SK-N-SH (cell line): ENCODE measurements around the gene SEL1L2. TPM values are rescaled to one million over a fixed set of nuclear protein-coding genes. Genes with fewer than 3 reads are reported as not detected.

Experiments
- CTCF ChIA-PET: fragments of 300-600, 350-600 bp; formaldehyde crosslinking; extraction: SDS; loops from one replicate; lab custom pipeline; 2021; lab: Yijun Ruan, JAX
- POLR2A ChIA-PET: fragments of 350-600 bp; sonication (Branson Sonifier 250); formaldehyde crosslinking; extraction: SDS; loops from one replicate; lab custom pipeline; 2020; ENCODE audit warnings: antibody characterized with exemption, inconsistent platforms; lab: Yijun Ruan, JAX
- DNase-seq: peaks from one replicate; pipeline ENCODE4 v3.0.0; 2012
- H2AFZ ChIP-seq: fragments of 200-600 bp; sonication (generic); 2 replicates; pipeline ENCODE4 v1.8.1; 2016; ENCODE audit warnings: antibody characterized with exemption, mild to moderate bottlenecking, low read depth
- H3F3A ChIP-seq: fragments of 200-600 bp; sonication (generic); replicated peaks from 2 replicates; pipeline ENCODE3; 2016; ENCODE audit warnings: antibody characterized with exemption, mild to moderate bottlenecking; ENCODE audit not compliant: insufficient read depth
- H3K27ac ChIP-seq, 2 experiments: fragments of 200-500 bp in 1 of 2; fragments of 200-600 bp in 1 of 2; sonication (Bioruptor generic) in 1 of 2; sonication (generic), shearing (Covaris generic) in 1 of 2; 2 replicates each; pipeline versions ENCODE4 v1.5.1 to v1.6.1; 2014 to 2016; ENCODE audit warnings: low read depth in 2 of 2, inconsistent platforms in 1 of 2, low read length in 1 of 2, mild to moderate bottlenecking in 1 of 2, mixed read lengths in 1 of 2
- H3K27me3 ChIP-seq: fragments of 200-600 bp; sonication (generic), shearing (Covaris generic); 2 replicates; pipeline ENCODE4 v1.6.1; 2016; ENCODE audit warnings: mixed run types; ENCODE audit not compliant: insufficient read depth
- H3K36me3 ChIP-seq, 2 experiments: fragments of 200-500 bp in 1 of 2; fragments of 200-600 bp in 1 of 2; sonication (Bioruptor generic) in 1 of 2; sonication (generic) in 1 of 2; replicated peaks in 1 of 2; 2 replicates each; pipeline versions ENCODE3 to v1.5.1; 2014 to 2016; ENCODE audit warnings: low read length in 1 of 2, mild to moderate bottlenecking in 1 of 2; ENCODE audit not compliant: insufficient read depth in 2 of 2, control insufficient read depth in 1 of 2
- H3K4me1 ChIP-seq, 2 experiments: fragments of 200-500 bp in 1 of 2; fragments of 200-600 bp in 1 of 2; sonication (Bioruptor generic) in 1 of 2; sonication (generic), shearing (Covaris generic) in 1 of 2; 2 replicates each; pipeline versions ENCODE4 v1.5.1 to v1.6.1; 2014 to 2016; ENCODE audit warnings: low read depth in 1 of 2, low read length in 1 of 2, mixed run types in 1 of 2; ENCODE audit not compliant: insufficient read depth in 2 of 2, control insufficient read depth in 1 of 2
- H3K4me2 ChIP-seq: fragments of 200-600 bp; sonication (generic), shearing (Covaris generic); 2 replicates; pipeline ENCODE4 v1.6.1; 2017; ENCODE audit warnings: mixed run types
- H3K4me3 ChIP-seq, 2 experiments: fragments of 200-500 bp in 1 of 2; fragments of 200-600 bp in 1 of 2; sonication (Bioruptor generic) in 1 of 2; sonication (generic), shearing (Covaris generic) in 1 of 2; 2 replicates each; pipeline versions ENCODE4 v1.5.1 to v1.8.1; 2014 to 2016; ENCODE audit warnings: low read depth in 2 of 2, inconsistent platforms in 1 of 2, low read length in 1 of 2, mild to moderate bottlenecking in 1 of 2, mixed read lengths in 1 of 2, moderate library complexity in 1 of 2
- H3K79me2 ChIP-seq: fragments of 200-600 bp; sonication (generic); 2 replicates; pipeline ENCODE4 v1.8.1; 2017; ENCODE audit warnings: mild to moderate bottlenecking; ENCODE audit not compliant: insufficient read depth
- H3K9ac ChIP-seq: fragments of 200-600 bp; sonication (generic); 2 replicates; pipeline ENCODE4 v1.6.1; 2017; ENCODE audit warnings: mixed run types
- H3K9me2 ChIP-seq: fragments of 200-600 bp; sonication (generic); 2 replicates; pipeline ENCODE4 v1.6.1; 2017; ENCODE audit warnings: mixed run types
- H3K9me3 ChIP-seq: fragments of 200-600 bp; sonication (generic); 2 replicates; pipeline ENCODE4 v1.6.1; 2017; ENCODE audit warnings: mixed run types, mild to moderate bottlenecking, moderate library complexity
- H4K20me1 ChIP-seq: fragments of 200-600 bp; sonication (generic); 2 replicates; pipeline ENCODE4 v1.6.1; 2017; ENCODE audit warnings: mild to moderate bottlenecking, mixed run types; ENCODE audit not compliant: insufficient read depth
- CHD2 ChIP-seq: fragments of 150-350 bp; IDR thresholded peaks from 2 replicates; pipeline ENCODE4 v1.6.1; 2018; ENCODE audit warnings: low read length; ENCODE audit not compliant: partially characterized antibody
- EZH2phosphoT487 ChIP-seq: fragments of 200-600 bp; sonication (generic); IDR thresholded peaks from 2 replicates; pipeline ENCODE4 v1.6.1; 2017; ENCODE audit warnings: low read depth, mixed run types, mild to moderate bottlenecking, antibody characterized with exemption, moderate library complexity, borderline replicate concordance
- FOSL2 ChIP-seq: IDR thresholded peaks from 2 replicates; pipeline ENCODE4 v1.4.0; 2012; ENCODE audit warnings: low read depth, mild to moderate bottlenecking, moderate library complexity, borderline replicate concordance
- FOXJ3 ChIP-seq: sonication (generic); formaldehyde crosslinking; IDR thresholded peaks from 2 replicates; pipeline ENCODE4 v1.5.1; 2020; ENCODE audit warnings: mild to moderate bottlenecking, missing genetic modification reagents
- FOXM1 ChIP-seq: IDR thresholded peaks from 2 replicates; pipeline ENCODE4 v1.4.0; 2012; ENCODE audit warnings: low read depth, mild to moderate bottlenecking
- MXI1 ChIP-seq: IDR thresholded peaks from 2 replicates; pipeline ENCODE4 v1.6.1; 2012; ENCODE audit warnings: mild to moderate bottlenecking, low read depth, low read length, improper control_type of control experiment
- NFIC ChIP-seq: IDR thresholded peaks from 2 replicates; pipeline ENCODE4 v1.4.0; 2012; ENCODE audit warnings: borderline replicate concordance
- RAD21 ChIP-seq: IDR thresholded peaks from 2 replicates; pipeline ENCODE4 v1.6.1; 2012; ENCODE audit warnings: mild to moderate bottlenecking, low read length
- RCOR1 ChIP-seq: fragments of 150-350 bp; IDR thresholded peaks from 2 replicates; pipeline ENCODE4 v1.6.1; 2017; ENCODE audit warnings: antibody characterized with exemption, low read length
- RFX5 ChIP-seq: IDR thresholded peaks from 2 replicates; pipeline ENCODE4 v1.6.1; 2012; ENCODE audit warnings: mild to moderate bottlenecking, improper control_type of control experiment, low read length
- RXRA ChIP-seq: IDR thresholded peaks from 2 replicates; pipeline ENCODE4 v1.4.0; 2012; ENCODE audit warnings: low read depth, mild to moderate bottlenecking, borderline replicate concordance
- SIN3A ChIP-seq: IDR thresholded peaks from 2 replicates; pipeline ENCODE4 v1.6.1; 2012; ENCODE audit warnings: low read depth, mild to moderate bottlenecking, low read length, moderate library complexity, borderline replicate concordance
- TAF1 ChIP-seq: IDR thresholded peaks from 2 replicates; pipeline ENCODE4 v1.6.1; 2012; ENCODE audit warnings: low read depth, mild to moderate bottlenecking, low read length, moderate library complexity, borderline replicate concordance
- TCF12 ChIP-seq: IDR thresholded peaks from 2 replicates; pipeline ENCODE4 v1.4.0; 2012
- YY1 ChIP-seq: IDR thresholded peaks from 2 replicates; pipeline ENCODE4 v1.4.0; 2012; ENCODE audit warnings: low read depth, mild to moderate bottlenecking
- WGBS: methylation state at CpG from one replicate; pipeline ENCODE4 v1.1.6; 2017; ENCODE audit warnings: low lambda C conversion rate; 5-methylcytosine and 5-hydroxymethylcytosine counted together
- polyA plus RNA-seq, 3 experiments: library from polyadenylated mRNA; depleted of rRNA; stranded (reverse); fragments of >200 nt; gene quantifications; 2 replicates each; pipeline ENCODE4 v1.2.3, GENCODE V29; 2012
- TF ChIP-seq, protein P1 (sequence below): fragments of 200-600 bp; sonication (generic); IDR thresholded peaks from 2 replicates; pipeline ENCODE4 v1.6.1; 2017; ENCODE audit warnings: antibody characterized with exemption, mild to moderate bottlenecking, moderate library complexity
- TF ChIP-seq, protein P2 (sequence below): IDR thresholded peaks from 2 replicates; pipeline ENCODE4 v1.6.1; 2012; ENCODE audit warnings: mild to moderate bottlenecking, low read depth, low read length, moderate library complexity
- TF ChIP-seq, protein P3 (sequence below): fragments of 150-350 bp; IDR thresholded peaks from 2 replicates; pipeline ENCODE4 v1.6.1; 2017; ENCODE audit warnings: antibody characterized with exemption, low read length, low read depth, borderline replicate concordance

Gene SEL1L2
- polyA plus RNA-seq, 1 of the 3 experiments (the other 2 are of a cell fraction): not detected

DNA sequence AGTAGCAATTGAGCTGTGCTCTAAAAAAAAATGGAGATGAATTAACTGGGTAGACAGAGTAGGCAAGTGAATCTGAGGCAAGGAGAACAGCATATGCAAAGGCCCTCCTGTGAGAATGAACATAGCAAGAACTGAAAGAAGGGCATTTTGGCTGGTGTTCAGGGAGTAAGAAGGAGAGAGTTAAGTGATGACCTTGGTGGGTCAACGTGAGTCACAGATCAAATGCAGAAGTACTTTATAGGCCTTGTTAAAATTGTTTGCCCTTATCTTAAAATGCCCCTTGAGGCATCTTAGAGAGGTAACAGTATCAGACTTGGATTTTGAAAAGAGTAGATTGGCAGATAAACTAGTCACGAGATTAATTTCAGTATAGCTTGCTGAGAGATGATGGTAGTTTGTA is 181.0 kb downstream of the SEL1L2 start:
- H3K27ac ChIP-seq: no peak overlapping the region
- no peak overlapping the region for H2AFZ ChIP-seq
- H3K4me1 ChIP-seq: no peaks in the 10 kb centered on the region
- no peak for DNase-seq
- H3K79me2 ChIP-seq: no peaks in the 10 kb centered on the region
- CTCF ChIA-PET: interaction anchor here (1.8 kb wide), 1 partner anchor 10 kb away, joined by 13 read pairs; no protein-coding TSS in a partner anchor
- H3K9me3 ChIP-seq: no peaks in the 10 kb centered on the region
- H3K9ac ChIP-seq: no peak overlapping the region
- H3F3A ChIP-seq: no peaks in the 10 kb centered on the region
- TF ChIP-seq MXI1: no peak
- no peak for TF ChIP-seq RFX5
- TF ChIP-seq, protein P1, sequence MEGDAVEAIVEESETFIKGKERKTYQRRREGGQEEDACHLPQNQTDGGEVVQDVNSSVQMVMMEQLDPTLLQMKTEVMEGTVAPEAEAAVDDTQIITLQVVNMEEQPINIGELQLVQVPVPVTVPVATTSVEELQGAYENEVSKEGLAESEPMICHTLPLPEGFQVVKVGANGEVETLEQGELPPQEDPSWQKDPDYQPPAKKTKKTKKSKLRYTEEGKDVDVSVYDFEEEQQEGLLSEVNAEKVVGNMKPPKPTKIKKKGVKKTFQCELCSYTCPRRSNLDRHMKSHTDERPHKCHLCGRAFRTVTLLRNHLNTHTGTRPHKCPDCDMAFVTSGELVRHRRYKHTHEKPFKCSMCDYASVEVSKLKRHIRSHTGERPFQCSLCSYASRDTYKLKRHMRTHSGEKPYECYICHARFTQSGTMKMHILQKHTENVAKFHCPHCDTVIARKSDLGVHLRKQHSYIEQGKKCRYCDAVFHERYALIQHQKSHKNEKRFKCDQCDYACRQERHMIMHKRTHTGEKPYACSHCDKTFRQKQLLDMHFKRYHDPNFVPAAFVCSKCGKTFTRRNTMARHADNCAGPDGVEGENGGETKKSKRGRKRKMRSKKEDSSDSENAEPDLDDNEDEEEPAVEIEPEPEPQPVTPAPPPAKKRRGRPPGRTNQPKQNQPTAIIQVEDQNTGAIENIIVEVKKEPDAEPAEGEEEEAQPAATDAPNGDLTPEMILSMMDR: no peak
- TF ChIP-seq TCF12: no peak
- TF ChIP-seq, protein P2, sequence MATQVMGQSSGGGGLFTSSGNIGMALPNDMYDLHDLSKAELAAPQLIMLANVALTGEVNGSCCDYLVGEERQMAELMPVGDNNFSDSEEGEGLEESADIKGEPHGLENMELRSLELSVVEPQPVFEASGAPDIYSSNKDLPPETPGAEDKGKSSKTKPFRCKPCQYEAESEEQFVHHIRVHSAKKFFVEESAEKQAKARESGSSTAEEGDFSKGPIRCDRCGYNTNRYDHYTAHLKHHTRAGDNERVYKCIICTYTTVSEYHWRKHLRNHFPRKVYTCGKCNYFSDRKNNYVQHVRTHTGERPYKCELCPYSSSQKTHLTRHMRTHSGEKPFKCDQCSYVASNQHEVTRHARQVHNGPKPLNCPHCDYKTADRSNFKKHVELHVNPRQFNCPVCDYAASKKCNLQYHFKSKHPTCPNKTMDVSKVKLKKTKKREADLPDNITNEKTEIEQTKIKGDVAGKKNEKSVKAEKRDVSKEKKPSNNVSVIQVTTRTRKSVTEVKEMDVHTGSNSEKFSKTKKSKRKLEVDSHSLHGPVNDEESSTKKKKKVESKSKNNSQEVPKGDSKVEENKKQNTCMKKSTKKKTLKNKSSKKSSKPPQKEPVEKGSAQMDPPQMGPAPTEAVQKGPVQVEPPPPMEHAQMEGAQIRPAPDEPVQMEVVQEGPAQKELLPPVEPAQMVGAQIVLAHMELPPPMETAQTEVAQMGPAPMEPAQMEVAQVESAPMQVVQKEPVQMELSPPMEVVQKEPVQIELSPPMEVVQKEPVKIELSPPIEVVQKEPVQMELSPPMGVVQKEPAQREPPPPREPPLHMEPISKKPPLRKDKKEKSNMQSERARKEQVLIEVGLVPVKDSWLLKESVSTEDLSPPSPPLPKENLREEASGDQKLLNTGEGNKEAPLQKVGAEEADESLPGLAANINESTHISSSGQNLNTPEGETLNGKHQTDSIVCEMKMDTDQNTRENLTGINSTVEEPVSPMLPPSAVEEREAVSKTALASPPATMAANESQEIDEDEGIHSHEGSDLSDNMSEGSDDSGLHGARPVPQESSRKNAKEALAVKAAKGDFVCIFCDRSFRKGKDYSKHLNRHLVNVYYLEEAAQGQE: no peak
- no peak for TF ChIP-seq FOXM1
- TF ChIP-seq CHD2: no peak
- no peak for TF ChIP-seq RXRA
- TF ChIP-seq EZH2phosphoT487: no peak
- TF ChIP-seq RAD21: no peak
- TF ChIP-seq FOSL2: no peak
- no peak for TF ChIP-seq FOXJ3 (CRISPR knock-in tag)
- no peak for TF ChIP-seq YY1
- TF ChIP-seq TAF1: no peak
- no peak for TF ChIP-seq SIN3A
- TF ChIP-seq RCOR1: no peak
- no peak for TF ChIP-seq NFIC
- TF ChIP-seq, protein P3, sequence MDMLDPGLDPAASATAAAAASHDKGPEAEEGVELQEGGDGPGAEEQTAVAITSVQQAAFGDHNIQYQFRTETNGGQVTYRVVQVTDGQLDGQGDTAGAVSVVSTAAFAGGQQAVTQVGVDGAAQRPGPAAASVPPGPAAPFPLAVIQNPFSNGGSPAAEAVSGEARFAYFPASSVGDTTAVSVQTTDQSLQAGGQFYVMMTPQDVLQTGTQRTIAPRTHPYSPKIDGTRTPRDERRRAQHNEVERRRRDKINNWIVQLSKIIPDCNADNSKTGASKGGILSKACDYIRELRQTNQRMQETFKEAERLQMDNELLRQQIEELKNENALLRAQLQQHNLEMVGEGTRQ: no peak
- H3K27me3 ChIP-seq: no peaks in the 10 kb centered on the region
- H3K36me3 ChIP-seq: peaks cover 58 to 74% of the 10 kb centered on the region in 2 experiments
- POLR2A ChIA-PET: no interaction called here
- no peak overlapping the region for H3K4me2 ChIP-seq
- no peak overlapping the region for H3K4me3 ChIP-seq
- H4K20me1 ChIP-seq: no peaks in the 10 kb centered on the region
- 91% methylated on average over 2 of the region's 2 CpGs for WGBS
- no peaks in the 10 kb centered on the region for H3K9me2 ChIP-seq
